RWPE1 (cell line): Measurements from ENCODE around the gene COX7A1.

ENCODE experiments used
- CTCF ChIA-PET: fragments of 350-600 bp; sonication (Branson Sonifier 250); formaldehyde crosslinking; extraction: SDS; loops from one replicate; lab custom pipeline; 2021; lab: Yijun Ruan, JAX
- POLR2A ChIA-PET: fragments of 400-600 bp; formaldehyde crosslinking; extraction: SDS; loops from one replicate; lab custom pipeline; 2020; ENCODE audit warnings: antibody characterized with exemption; ENCODE audit not compliant: low non-redundant PET; lab: Yijun Ruan, JAX
- DNase-seq: peaks from one replicate; pipeline ENCODE4 v3.0.0; 2012; ENCODE audit warnings: low spot score
- H3K27ac ChIP-seq: fragments of 450-650 bp; 2 replicates; pipeline ENCODE4 v1.5.1; 2017
- CTCF ChIP-seq: fragments of 450-650 bp; conservative IDR thresholded peaks from 2 replicates; pipeline ENCODE4 v1.5.1; 2017; ENCODE audit warnings: low read depth, mild to moderate bottlenecking

COX7A1 gene

GRCh38 chr19:36172852-36173251 lies 20.6 kb upstream of the COX7A1 start:
- TF ChIP-seq CTCF: no peak
- ChIA-PET CTCF (interaction anchor here (5.5 kb wide), 1 partner anchor 45 kb away, joined by 32 read pairs; no protein-coding TSS in a partner anchor), POLR2A (interaction anchor here (0.5 to 0.7 kb wide), 2 partner anchors 42 kb away, joined by 6 to 8 read pairs; partner anchors contain the start of gene ZNF565)
- no peak for DNase-seq
- no peak overlapping the region for H3K27ac ChIP-seq

GRCh38 chr19:36169084-36169760 lies 17.0 kb upstream of the COX7A1 start:
- POLR2A ChIA-PET: no interaction called here
- DNase-seq: no peak
- peak overlapping the region; percentile 11; the same call in 1 of the 2 replicates for H3K27ac ChIP-seq
- CTCF ChIA-PET: interaction anchor here (5.5 kb wide), 1 partner anchor 41 kb away, joined by 32 read pairs; no protein-coding TSS in a partner anchor
- no peak for TF ChIP-seq CTCF

GRCh38 chr19:36163813-36164212 lies 11.6 kb upstream of the COX7A1 start:
- POLR2A ChIA-PET: interaction anchor here (0.8 kb wide), 1 partner anchor 33 kb away, joined by 7 read pairs; no protein-coding TSS in a partner anchor
- no peak for DNase-seq
- CTCF ChIA-PET: interaction anchor here (1.0 kb wide), 1 partner anchor 36 kb away, joined by 3 read pairs; no protein-coding TSS in a partner anchor
- H3K27ac ChIP-seq: no peak overlapping the region; the same call in 1 of the 2 replicates
- no peak for TF ChIP-seq CTCF

GRCh38 chr19:36160821-36161596 lies 8.8 kb upstream of the COX7A1 start:
- DNase-seq: no peak
- H3K27ac ChIP-seq: peak overlapping the region; percentile 52
- no peak for TF ChIP-seq CTCF
- CTCF ChIA-PET: interaction anchor here (0.6 kb wide), 1 partner anchor 33 kb away, joined by 3 read pairs; no protein-coding TSS in a partner anchor
- POLR2A ChIA-PET: no interaction called here

- H3K27ac ChIP-seq: no peak overlapping the region
- CTCF ChIA-PET: no interaction called here
- TF ChIP-seq CTCF: no peak
- POLR2A ChIA-PET: no interaction called here
- no peak for DNase-seq
These were observed 879 bp upstream of the COX7A1 start for GRCh38 chr19:36153126-36153525.

GRCh38 chr19:36152019-36152351 lies 262 bp downstream of the COX7A1 start:
- POLR2A ChIA-PET: no interaction called here
- H3K27ac ChIP-seq: peak overlapping the region; percentile 84
- TF ChIP-seq CTCF: no peak
- DNase-seq: no peak
- CTCF ChIA-PET: no interaction called here
